ENCODE data around the gene MYMK.

MYMK gene

DNA sequence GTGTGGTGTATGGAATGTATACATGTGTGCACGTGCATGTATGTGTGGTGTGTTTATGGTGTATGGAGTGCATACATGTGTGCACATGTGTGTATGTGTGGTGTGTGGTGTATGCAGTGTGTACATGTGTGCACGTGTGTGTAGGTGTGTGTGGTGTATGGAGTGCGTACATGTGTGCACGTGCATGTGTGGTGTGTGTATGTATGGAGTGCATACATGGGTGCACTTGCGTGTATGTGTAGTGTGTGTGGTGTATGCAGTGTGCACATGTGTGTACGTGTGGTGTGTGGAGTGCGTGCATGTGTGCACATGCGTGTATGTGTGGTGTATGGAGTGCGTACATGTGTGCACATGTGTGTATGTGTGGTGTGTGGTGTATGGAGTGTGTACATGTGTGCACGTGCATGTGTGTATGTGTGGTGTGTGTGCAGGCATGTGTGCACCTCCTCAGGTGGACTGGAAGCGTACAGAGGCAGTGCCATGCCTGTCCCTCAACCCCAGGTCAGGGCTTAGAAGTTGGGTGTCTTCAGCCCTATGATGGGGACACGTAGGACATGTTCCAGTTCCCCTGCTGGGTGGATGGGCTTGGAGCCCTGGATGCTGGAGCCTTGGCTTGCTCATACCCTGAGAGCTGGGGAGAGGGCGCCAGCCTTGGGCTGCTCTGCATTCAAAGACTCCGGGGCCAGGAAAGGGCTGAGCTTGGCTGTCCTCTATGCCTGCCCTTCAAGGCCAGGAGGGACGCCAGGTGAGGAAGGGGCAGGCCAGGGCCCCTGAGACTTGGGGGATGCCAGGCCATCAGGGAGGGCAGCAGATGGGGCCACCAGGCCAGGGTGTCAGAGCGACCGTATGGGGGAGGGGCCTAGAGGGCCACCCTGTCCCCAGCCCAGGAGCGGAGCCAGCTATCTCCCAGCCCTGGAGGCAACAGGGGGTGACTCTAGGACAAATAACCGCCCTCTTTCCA lies 12.2 kb downstream of the MYMK start:
- no peaks in the 10 kb centered on the region for H3K36me3 ChIP-seq (ENCODE audit: control insufficient read depth, insufficient read depth, low read length)
- H3K9me3 ChIP-seq (ENCODE audit: control insufficient read depth, low read length) = no peaks in the 10 kb centered on the region
- H3K4me1 ChIP-seq (ENCODE audit: control insufficient read depth, insufficient read depth, low read length) = peaks cover 14% of the 10 kb centered on the region
- H3K4me3 ChIP-seq (ENCODE audit: low read length) = no peak overlapping the region
- no peaks in the 10 kb centered on the region for H3K27me3 ChIP-seq (ENCODE audit: control insufficient read depth, insufficient read depth, low read length)
- no peak overlapping the region for H3K9ac ChIP-seq (ENCODE audit: low read length)

DNA sequence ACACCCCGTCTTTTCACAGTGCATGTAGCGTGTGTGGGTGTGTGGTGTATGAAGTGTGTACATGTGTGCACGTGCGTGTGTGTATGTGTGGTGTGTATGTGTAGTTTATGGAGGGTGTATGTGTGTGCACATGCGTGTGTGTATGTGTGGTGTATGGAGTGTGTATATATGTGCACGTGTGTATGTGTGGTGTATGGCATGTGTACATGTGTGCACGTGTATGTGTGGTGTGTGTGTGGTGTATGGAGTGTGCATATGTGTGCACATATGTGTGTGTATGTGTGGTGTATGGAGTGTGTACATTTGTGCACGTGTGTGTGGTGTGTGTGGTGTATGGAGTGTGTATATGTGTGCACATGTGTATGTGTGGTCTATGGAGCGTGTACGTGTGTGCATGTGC lies 13.2 kb downstream of the MYMK start:
- H3K27me3 ChIP-seq (ENCODE audit: control insufficient read depth, insufficient read depth, low read length) = no peaks in the 10 kb centered on the region
- no peak overlapping the region for H3K4me3 ChIP-seq (ENCODE audit: low read length)
- H3K9me3 ChIP-seq (ENCODE audit: control insufficient read depth, low read length) = no peaks in the 10 kb centered on the region
- peaks cover 19% of the 10 kb centered on the region for H3K4me1 ChIP-seq (ENCODE audit: control insufficient read depth, insufficient read depth, low read length)
- no peaks in the 10 kb centered on the region for H3K36me3 ChIP-seq (ENCODE audit: control insufficient read depth, insufficient read depth, low read length)
- H3K9ac ChIP-seq (ENCODE audit: low read length) = no peak overlapping the region

DNA sequence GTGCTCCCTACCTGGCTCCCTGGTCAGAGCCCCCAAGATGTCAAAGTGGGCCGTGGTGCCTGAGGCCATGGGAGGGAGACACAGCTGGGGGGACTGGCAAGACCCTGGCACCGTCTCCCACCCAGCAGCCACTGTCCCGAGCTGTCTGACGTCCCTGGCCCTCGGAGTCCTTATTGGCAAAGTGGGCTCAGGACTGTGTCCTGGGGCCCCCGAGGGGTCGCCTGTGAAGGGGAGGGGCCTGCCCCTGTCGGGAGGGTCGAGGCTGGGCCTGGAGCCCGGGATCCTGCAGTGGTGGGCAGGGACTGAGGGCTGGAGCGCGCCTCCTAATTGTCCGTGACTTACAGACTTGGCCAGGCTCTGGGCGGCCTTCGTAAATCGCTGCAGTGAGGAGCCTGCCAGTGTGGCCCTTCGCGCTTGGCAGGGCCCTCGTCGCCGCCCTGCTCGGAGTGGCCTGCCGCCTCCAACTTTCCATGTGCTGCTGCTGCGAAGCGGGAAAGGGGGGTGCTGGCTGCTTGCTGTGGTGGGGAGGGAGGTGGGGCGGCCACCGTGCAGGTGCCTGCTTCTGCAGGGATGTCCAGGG lies 13.7 kb downstream of the MYMK start:
- peaks cover 21% of the 10 kb centered on the region for H3K4me1 ChIP-seq (ENCODE audit: control insufficient read depth, insufficient read depth, low read length)
- H3K9me3 ChIP-seq (ENCODE audit: control insufficient read depth, low read length) = no peaks in the 10 kb centered on the region
- no peak overlapping the region for H3K4me3 ChIP-seq (ENCODE audit: low read length)
- no peaks in the 10 kb centered on the region for H3K36me3 ChIP-seq (ENCODE audit: control insufficient read depth, insufficient read depth, low read length)
- no peaks in the 10 kb centered on the region for H3K27me3 ChIP-seq (ENCODE audit: control insufficient read depth, insufficient read depth, low read length)
- H3K9ac ChIP-seq (ENCODE audit: low read length) = no peak overlapping the region

DNA sequence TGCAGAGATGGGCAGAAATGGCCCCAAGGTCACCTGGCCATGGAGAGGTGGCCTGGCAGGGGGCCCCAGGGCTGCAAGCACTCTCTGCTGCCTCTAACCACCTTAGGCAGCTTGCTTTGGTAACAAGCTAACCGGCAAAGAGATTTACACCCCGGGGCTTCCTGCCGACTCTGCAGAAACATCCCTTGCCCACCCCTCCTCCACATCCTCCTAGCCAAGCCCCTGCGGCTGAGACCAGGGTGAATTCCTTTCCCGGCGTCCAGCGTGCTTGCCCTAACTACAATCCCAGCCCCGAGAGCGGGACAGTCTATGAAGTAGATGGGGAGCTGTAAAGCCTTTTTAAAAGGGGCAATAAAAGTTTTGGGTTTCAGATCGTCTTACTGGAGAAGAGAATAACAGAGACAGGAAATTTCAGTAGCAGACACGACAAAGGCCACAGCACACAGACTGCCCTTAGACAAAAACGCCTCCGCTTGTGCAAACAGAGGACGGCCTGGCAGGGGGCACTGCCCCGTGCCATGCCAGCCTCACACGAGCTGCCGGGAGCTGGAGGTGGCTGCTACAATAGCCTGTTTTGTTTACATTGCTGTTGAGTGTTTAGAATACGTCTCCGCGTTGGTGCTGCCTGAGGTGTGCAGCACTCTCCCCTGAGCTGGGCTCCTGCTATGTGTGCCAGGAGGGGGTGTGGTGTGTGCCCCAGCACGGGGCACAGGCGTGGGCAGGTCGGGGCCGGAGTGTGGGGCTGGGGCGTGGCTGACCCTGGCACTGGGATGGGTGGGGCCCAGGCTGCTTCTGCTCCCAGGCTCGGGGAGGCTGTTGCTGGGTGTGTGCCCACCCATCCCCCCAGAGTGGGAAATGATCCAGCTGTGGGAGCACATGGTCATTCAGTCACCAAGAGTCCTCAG lies 15.3 kb downstream of the MYMK start:
- Histone ChIP-seq H3K9me3 (ENCODE audit: control insufficient read depth, low read length) (no peaks in the 10 kb centered on the region), H3K4me3 (ENCODE audit: low read length) (no peak overlapping the region), H3K27me3 (ENCODE audit: control insufficient read depth, insufficient read depth, low read length) (no peaks in the 10 kb centered on the region), H3K9ac (ENCODE audit: low read length) (no peak overlapping the region), H3K36me3 (ENCODE audit: control insufficient read depth, insufficient read depth, low read length) (no peaks in the 10 kb centered on the region), H3K4me1 (ENCODE audit: control insufficient read depth, insufficient read depth, low read length) (peaks cover 19% of the 10 kb centered on the region)

DNA sequence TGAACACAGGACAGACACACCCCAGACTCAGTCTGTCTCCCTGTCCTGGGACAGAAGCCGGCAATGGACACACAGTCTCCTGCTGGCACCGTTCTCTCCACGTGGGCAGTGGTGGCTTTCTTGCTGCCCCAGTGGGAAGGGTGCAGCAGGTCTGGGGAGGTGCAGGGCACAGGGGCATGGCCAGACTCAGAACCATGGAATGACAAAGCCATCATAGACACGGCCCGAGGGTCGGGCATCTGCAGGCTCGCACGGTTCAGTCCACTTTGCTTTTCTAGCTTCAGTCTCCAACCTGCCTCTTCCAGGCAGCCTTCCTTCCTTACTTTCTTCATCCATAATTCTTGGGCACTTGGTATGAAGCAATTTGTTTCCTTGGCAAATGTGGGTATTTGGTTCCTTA lies 16.7 kb downstream of the MYMK start:
- no peaks in the 10 kb centered on the region for H3K36me3 ChIP-seq (ENCODE audit: control insufficient read depth, insufficient read depth, low read length)
- no peaks in the 10 kb centered on the region for H3K27me3 ChIP-seq (ENCODE audit: control insufficient read depth, insufficient read depth, low read length)
- peaks cover 18% of the 10 kb centered on the region for H3K4me1 ChIP-seq (ENCODE audit: control insufficient read depth, insufficient read depth, low read length)

DNA sequence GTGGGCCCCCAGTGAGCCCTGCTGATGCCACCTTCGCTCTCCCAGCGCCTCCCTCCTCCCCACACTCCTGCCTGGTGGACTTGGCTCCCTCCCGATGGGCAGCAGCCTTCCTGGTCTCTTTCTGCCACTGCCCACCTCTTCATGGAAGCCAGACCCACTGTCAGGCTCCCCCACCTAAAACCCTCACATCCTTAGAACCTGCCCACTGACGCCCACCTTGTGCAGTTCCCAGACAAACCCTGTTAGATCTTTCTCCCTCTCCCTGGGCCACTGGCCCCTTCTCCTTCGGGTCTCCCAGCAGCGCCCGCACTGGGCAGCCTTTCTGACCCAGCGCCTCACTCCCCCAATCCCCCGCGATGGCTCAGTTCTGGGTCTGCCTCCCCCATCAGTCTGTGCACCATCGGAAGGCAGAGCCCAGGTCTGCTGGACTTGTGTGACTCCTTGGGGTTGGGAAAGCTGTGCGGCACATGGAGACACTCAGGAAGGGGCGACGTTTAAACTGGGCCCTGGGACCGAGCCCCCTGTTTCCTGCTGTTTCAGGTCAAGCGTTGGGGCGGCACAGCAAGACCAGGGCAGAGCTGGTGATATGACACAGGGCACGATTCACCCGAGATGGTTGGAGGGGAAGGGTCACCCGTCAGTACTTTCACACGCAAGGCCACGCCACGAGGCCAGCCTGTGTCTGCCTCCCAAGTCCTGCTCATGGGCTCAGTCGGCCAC lies 17.4 kb downstream of the MYMK start:
- no peaks in the 10 kb centered on the region for H3K27me3 ChIP-seq (ENCODE audit: control insufficient read depth, insufficient read depth, low read length)

More for the DNA sequence above, 16.7 kb downstream of the MYMK start:
- no peaks in the 10 kb centered on the region for H3K9me3 ChIP-seq (ENCODE audit: control insufficient read depth, low read length)
- no peak overlapping the region for H3K9ac ChIP-seq (ENCODE audit: low read length)
- H3K4me3 ChIP-seq (ENCODE audit: low read length) = no peak overlapping the region

DNA sequence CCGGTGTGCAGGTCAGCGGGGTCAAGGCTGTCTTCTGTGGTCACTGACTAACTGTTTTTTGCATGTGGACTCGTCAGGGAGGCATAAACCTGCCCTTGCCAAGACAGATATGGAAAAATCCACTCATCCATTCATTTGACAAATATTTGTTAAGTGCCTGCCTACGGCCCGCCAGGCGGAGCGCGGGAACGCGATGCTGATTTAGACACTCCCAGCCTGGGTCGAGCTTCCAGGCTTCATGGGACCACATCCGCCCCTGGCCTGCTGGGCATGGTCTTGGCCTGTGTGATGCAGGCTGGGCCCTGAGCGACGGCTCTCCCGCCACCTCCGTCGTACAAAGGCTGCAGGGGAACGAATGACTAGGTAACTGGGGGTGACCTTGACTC lies 18.1 kb downstream of the MYMK start:
- Histone ChIP-seq H3K9ac (ENCODE audit: low read length) (no peak overlapping the region), H3K4me3 (ENCODE audit: low read length) (no peak overlapping the region)

More for the DNA sequence above, 17.4 kb downstream of the MYMK start:
- no peaks in the 10 kb centered on the region for H3K9me3 ChIP-seq (ENCODE audit: control insufficient read depth, low read length)
- H3K4me3 ChIP-seq (ENCODE audit: low read length) = no peak overlapping the region
- no peak overlapping the region for H3K9ac ChIP-seq (ENCODE audit: low read length)
- H3K4me1 ChIP-seq (ENCODE audit: control insufficient read depth, insufficient read depth, low read length) = peaks cover 18% of the 10 kb centered on the region
- H3K36me3 ChIP-seq (ENCODE audit: control insufficient read depth, insufficient read depth, low read length) = no peaks in the 10 kb centered on the region

DNA sequence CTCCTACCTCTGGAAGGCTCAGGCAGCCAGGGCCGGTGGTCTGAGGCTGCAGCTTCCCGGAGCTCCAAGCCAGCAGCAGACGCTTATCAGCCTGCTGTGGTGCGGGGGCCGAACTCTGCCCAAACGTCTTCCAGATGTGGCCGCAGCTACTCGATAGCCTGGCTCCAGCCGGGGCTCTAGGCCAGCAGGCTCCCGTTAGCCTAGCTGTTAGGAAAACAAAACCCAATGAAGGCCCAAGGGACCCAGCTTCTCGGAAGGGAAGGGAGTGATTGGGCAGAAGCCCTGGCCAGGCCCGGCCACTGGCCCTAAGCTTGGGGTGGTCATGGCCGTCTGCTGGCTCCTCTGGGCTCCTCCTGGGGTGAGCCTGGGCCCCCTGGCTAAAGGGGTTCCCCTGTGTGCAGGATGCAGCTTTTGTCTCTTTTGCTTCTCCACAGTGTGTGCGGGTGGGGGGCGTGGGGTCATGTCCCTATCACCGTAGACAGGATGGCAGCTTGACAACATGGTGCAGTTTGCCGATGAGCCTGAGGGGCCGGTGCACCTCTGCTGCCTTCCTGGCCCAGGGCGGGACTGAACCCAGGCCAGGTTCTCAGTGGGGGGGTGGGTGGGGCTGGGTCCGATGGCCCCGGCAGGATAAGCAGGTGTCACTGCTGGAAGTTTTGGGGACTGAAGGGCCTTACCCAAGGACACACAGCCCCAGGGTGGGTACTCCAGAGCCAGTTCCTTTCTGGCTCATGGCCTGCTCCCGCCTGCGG lies 18.7 kb downstream of the MYMK start:
- H3K4me3 ChIP-seq (ENCODE audit: low read length) = no peak overlapping the region
- H3K27me3 ChIP-seq (ENCODE audit: control insufficient read depth, insufficient read depth, low read length) = no peaks in the 10 kb centered on the region
- no peaks in the 10 kb centered on the region for H3K9me3 ChIP-seq (ENCODE audit: control insufficient read depth, low read length)
- no peak overlapping the region for H3K9ac ChIP-seq (ENCODE audit: low read length)
- peaks cover 18% of the 10 kb centered on the region for H3K4me1 ChIP-seq (ENCODE audit: control insufficient read depth, insufficient read depth, low read length)
- H3K36me3 ChIP-seq (ENCODE audit: control insufficient read depth, insufficient read depth, low read length) = no peaks in the 10 kb centered on the region

More for the DNA sequence above, 18.1 kb downstream of the MYMK start:
- Histone ChIP-seq H3K27me3 (ENCODE audit: control insufficient read depth, insufficient read depth, low read length) (no peaks in the 10 kb centered on the region), H3K9me3 (ENCODE audit: control insufficient read depth, low read length) (no peaks in the 10 kb centered on the region), H3K36me3 (ENCODE audit: control insufficient read depth, insufficient read depth, low read length) (no peaks in the 10 kb centered on the region), H3K4me1 (ENCODE audit: control insufficient read depth, insufficient read depth, low read length) (peaks cover 18% of the 10 kb centered on the region)

DNA sequence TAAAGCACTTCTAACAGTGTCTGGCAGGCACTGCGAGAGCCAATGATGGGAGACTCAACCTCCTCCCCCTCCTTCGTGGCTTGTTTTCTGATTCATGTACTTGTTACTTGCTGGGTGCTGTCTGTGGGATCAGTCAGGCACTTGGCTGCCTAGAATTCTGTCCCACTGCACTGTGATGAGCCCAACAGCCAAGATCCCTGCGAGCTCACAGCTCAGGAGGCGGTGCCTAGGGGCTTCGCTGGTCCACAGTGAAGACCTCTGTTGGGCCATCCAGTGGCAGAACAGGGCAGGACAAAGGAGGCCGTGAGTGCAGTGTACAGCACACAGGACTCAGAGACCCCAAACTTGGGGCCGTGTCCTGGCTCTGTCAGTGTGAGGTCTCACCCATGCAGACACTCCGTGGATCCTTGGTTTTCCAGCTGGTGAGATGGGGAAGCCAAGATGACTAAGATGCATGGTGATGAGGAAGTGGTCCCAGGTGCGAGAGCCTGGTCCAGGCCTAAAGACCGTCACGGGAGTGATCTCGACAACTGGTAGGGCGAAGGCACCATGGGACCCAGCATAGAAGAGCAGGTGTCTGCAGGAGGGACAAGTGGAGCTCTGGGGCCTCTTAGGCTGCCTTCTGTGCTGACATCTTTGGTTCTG lies 19.5 kb downstream of the MYMK start:
- no peaks in the 10 kb centered on the region for H3K9me3 ChIP-seq (ENCODE audit: control insufficient read depth, low read length)
- H3K9ac ChIP-seq (ENCODE audit: low read length) = no peak overlapping the region
- no peak overlapping the region for H3K4me3 ChIP-seq (ENCODE audit: low read length)
- no peaks in the 10 kb centered on the region for H3K27me3 ChIP-seq (ENCODE audit: control insufficient read depth, insufficient read depth, low read length)
- no peaks in the 10 kb centered on the region for H3K36me3 ChIP-seq (ENCODE audit: control insufficient read depth, insufficient read depth, low read length)
- H3K4me1 ChIP-seq (ENCODE audit: control insufficient read depth, insufficient read depth, low read length) = peaks cover 18% of the 10 kb centered on the region

DNA sequence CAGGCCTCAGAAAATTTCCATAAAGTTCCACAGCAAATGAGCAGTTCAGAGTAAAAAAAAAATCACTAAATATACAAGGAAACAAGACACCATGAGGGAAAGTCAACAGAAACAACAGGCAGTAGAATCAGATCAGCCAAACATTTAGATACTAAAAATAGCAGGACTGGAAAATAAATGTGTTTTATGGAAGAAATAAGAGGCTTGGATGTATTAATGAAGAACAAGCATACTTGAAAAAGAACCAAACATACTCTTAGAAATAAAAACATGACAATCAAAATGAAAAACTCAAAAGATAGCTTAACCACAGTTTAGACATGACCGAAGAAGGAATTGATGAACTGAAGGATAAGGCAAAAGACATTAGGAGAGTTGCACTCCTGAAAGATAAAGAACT lies 22.6 kb downstream of the MYMK start:
- Histone ChIP-seq H3K9me3 (ENCODE audit: control insufficient read depth, low read length) (no peaks in the 10 kb centered on the region), H3K36me3 (ENCODE audit: control insufficient read depth, insufficient read depth, low read length) (no peaks in the 10 kb centered on the region), H3K4me3 (ENCODE audit: low read length) (no peak overlapping the region), H3K9ac (ENCODE audit: low read length) (no peak overlapping the region), H3K27me3 (ENCODE audit: control insufficient read depth, insufficient read depth, low read length) (no peaks in the 10 kb centered on the region), H3K4me1 (ENCODE audit: control insufficient read depth, insufficient read depth, low read length) (peaks cover 7% of the 10 kb centered on the region)

Data from mucosa of stomach (tissue), 1 donor.